GM12878 (cell line): ENCODE results near the gene TULP4. TPM values are rescaled to one million over a fixed set of nuclear protein-coding genes. Genes with fewer than 3 reads are reported as not detected.

Source experiments
- BACH1 ChIP-seq: fragments of 450-650 bp; IDR thresholded peaks from 2 replicates; pipeline ENCODE4 v1.6.1; 2017; ENCODE audit warnings: mild to moderate bottlenecking, borderline replicate concordance
- BMI1 ChIP-seq: fragments of 450-650 bp; IDR thresholded peaks from 2 replicates; pipeline ENCODE4 v1.6.1; 2016; ENCODE audit warnings: mild to moderate bottlenecking, moderate library complexity, borderline replicate concordance
- CBX3 ChIP-seq: fragments of 200-600 bp; sonication (generic); IDR thresholded peaks from 2 replicates; pipeline ENCODE4 v1.6.1; 2016; ENCODE audit warnings: low read depth, borderline replicate concordance
- DPF2 ChIP-seq: fragments of 450-650 bp; IDR thresholded peaks from 2 replicates; pipeline ENCODE4 v1.6.1; 2017; ENCODE audit warnings: mild to moderate bottlenecking
- ETV6 ChIP-seq, 2 experiments: fragments of 450-650 bp in 1 of 2; IDR thresholded peaks in 1 of 2; conservative IDR thresholded peaks in 1 of 2; 2 replicates each; pipeline ENCODE4 v1.6.1; 2014; ENCODE audit warnings: antibody characterized with exemption in 1 of 2, borderline replicate concordance in 1 of 2, low read depth in 1 of 2, mild to moderate bottlenecking in 1 of 2, moderate library complexity in 1 of 2
- HCFC1 ChIP-seq: fragments of 150-350 bp; IDR thresholded peaks from 2 replicates; pipeline ENCODE4 v1.6.1; 2014; ENCODE audit warnings: low read length
- IKZF1 ChIP-seq: fragments of 450-650 bp; conservative IDR thresholded peaks from 2 replicates; pipeline ENCODE4 v1.6.1; 2017; ENCODE audit warnings: antibody characterized with exemption, mild to moderate bottlenecking
- IKZF2 ChIP-seq, 2 experiments: fragments of 450-650 bp; IDR thresholded peaks; 2 replicates each; pipeline ENCODE4 v1.6.1; 2017; ENCODE audit warnings: mild to moderate bottlenecking in 2 of 2, moderate library complexity in 2 of 2
- IRF4 ChIP-seq: IDR thresholded peaks from 2 replicates; pipeline ENCODE4 v1.6.1; 2011; ENCODE audit warnings: low read depth, low read length
- KDM1A ChIP-seq: fragments of 200-600 bp; sonication (generic); IDR thresholded peaks from 2 replicates; pipeline ENCODE4 v1.6.1; 2016; ENCODE audit warnings: borderline replicate concordance
- MTA3 ChIP-seq: IDR thresholded peaks from 2 replicates; pipeline ENCODE4 v1.6.1; 2012; ENCODE audit warnings: low read length, inconsistent platforms, borderline replicate concordance
- NBN ChIP-seq: fragments of 450-650 bp; IDR thresholded peaks from 2 replicates; pipeline ENCODE4 v1.6.1; 2016
- PML ChIP-seq: IDR thresholded peaks from 2 replicates; pipeline ENCODE4 v1.6.1; 2012; ENCODE audit warnings: low read length, inconsistent platforms
- TBL1XR1 ChIP-seq: IDR thresholded peaks from 2 replicates; pipeline ENCODE4 v1.6.1; 2012; ENCODE audit warnings: low read depth, low read length, improper control_type of control experiment
- polyA plus RNA-seq, 11 experiments: library from polyadenylated mRNA; depleted of rRNA in 4 of 11; unstranded in 6 of 11; stranded (reverse) in 5 of 11; fragments of >200 nt; fragmentation: Nextera tagmentation in 4 of 11; fragmentation: Illumina TruSeq in 1 of 11; extraction: Ambion mirVana in 4 of 11; extraction: Trizol in 1 of 11; gene quantifications; 1 replicate in 1 of 11; 2 replicates in 10 of 11; pipeline versions ENCODE4 v1.2.1 to v1.2.3, GENCODE V29; 2011 to 2016; ENCODE audit warnings: inconsistent platforms in 2 of 11, missing spikeins in 2 of 11, low read depth in 1 of 11
- total RNA-seq, 4 experiments: library from RNA; depleted of rRNA in 3 of 4; stranded (reverse); fragments of >200 nt in 3 of 4; fragmentation: Illumina TruSeq in 1 of 4; extraction: Trizol in 1 of 4; gene quantifications; 2 replicates each; pipeline versions ENCODE4 v1.2.1 to v1.2.3, GENCODE V29; 2013 to 2021
- TF ChIP-seq, protein P1 (sequence below): IDR thresholded peaks from 2 replicates; pipeline ENCODE4 v1.6.1; 2012; ENCODE audit warnings: improper control_type of control experiment, low read depth, low read length; ENCODE audit not compliant: insufficient replicate concordance
- TF ChIP-seq, protein P2 (sequence below): fragments of 450-650 bp; IDR thresholded peaks from 2 replicates; pipeline ENCODE4 v1.6.1; 2018; ENCODE audit warnings: borderline replicate concordance, mild to moderate bottlenecking; ENCODE audit not compliant: partially characterized antibody
- TF ChIP-seq, protein P3 (sequence below): fragments of 450-650 bp; IDR thresholded peaks from 2 replicates; pipeline ENCODE4 v1.6.1; 2016; ENCODE audit warnings: mild to moderate bottlenecking, moderate library complexity, borderline replicate concordance
- TF ChIP-seq, protein P4 (sequence below): fragments of 450-650 bp; IDR thresholded peaks from 2 replicates; pipeline ENCODE4 v1.6.1; 2016; ENCODE audit warnings: mild to moderate bottlenecking

Gene TULP4
- total and polyA plus RNA-seq, 10 of the 15 experiments (the other 5 are each of a cell fraction or from before 2014, with no cell fraction given), result 0.73 to 31.8 (median 14.0) TPM

DNA sequence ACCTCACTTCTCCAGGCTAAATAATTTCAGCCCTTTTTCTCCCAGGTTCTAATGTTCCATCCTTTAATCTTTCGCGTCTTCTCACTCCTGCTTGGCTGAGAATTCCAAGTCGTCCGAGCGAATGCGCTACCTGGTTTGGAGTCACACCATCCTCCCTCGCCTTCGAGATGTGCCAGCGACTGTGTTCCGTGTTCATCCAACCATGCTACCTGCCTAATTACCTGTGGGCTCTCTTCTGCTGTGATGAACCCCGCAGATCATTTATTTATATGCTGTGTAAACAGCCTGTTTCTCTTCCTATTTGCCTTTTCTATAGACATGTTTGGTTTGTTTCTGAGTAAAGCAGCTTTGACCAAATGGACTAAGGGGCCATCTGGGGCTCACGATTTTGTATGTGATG, 164.1 kb downstream of the TULP4 start (continued):
- TF ChIP-seq, protein P1, sequence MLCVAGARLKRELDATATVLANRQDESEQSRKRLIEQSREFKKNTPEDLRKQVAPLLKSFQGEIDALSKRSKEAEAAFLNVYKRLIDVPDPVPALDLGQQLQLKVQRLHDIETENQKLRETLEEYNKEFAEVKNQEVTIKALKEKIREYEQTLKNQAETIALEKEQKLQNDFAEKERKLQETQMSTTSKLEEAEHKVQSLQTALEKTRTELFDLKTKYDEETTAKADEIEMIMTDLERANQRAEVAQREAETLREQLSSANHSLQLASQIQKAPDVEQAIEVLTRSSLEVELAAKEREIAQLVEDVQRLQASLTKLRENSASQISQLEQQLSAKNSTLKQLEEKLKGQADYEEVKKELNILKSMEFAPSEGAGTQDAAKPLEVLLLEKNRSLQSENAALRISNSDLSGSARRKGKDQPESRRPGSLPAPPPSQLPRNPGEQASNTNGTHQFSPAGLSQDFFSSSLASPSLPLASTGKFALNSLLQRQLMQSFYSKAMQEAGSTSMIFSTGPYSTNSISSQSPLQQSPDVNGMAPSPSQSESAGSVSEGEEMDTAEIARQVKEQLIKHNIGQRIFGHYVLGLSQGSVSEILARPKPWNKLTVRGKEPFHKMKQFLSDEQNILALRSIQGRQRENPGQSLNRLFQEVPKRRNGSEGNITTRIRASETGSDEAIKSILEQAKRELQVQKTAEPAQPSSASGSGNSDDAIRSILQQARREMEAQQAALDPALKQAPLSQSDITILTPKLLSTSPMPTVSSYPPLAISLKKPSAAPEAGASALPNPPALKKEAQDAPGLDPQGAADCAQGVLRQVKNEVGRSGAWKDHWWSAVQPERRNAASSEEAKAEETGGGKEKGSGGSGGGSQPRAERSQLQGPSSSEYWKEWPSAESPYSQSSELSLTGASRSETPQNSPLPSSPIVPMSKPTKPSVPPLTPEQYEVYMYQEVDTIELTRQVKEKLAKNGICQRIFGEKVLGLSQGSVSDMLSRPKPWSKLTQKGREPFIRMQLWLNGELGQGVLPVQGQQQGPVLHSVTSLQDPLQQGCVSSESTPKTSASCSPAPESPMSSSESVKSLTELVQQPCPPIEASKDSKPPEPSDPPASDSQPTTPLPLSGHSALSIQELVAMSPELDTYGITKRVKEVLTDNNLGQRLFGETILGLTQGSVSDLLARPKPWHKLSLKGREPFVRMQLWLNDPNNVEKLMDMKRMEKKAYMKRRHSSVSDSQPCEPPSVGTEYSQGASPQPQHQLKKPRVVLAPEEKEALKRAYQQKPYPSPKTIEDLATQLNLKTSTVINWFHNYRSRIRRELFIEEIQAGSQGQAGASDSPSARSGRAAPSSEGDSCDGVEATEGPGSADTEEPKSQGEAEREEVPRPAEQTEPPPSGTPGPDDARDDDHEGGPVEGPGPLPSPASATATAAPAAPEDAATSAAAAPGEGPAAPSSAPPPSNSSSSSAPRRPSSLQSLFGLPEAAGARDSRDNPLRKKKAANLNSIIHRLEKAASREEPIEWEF, result no peak
- 0 out of 2 replicates have a peak, but pooled peaks have one; percentile 15 for TF ChIP-seq BMI1
- peak; percentile 25; the same call in 1 of the 2 replicates for TF ChIP-seq TBL1XR1
- TF ChIP-seq MTA3, result no peak
- TF ChIP-seq IKZF1, result no peak; the same call in 1 of the 2 replicates
- TF ChIP-seq CBX3, result no peak
- no peak for TF ChIP-seq DPF2
- TF ChIP-seq, protein P2, sequence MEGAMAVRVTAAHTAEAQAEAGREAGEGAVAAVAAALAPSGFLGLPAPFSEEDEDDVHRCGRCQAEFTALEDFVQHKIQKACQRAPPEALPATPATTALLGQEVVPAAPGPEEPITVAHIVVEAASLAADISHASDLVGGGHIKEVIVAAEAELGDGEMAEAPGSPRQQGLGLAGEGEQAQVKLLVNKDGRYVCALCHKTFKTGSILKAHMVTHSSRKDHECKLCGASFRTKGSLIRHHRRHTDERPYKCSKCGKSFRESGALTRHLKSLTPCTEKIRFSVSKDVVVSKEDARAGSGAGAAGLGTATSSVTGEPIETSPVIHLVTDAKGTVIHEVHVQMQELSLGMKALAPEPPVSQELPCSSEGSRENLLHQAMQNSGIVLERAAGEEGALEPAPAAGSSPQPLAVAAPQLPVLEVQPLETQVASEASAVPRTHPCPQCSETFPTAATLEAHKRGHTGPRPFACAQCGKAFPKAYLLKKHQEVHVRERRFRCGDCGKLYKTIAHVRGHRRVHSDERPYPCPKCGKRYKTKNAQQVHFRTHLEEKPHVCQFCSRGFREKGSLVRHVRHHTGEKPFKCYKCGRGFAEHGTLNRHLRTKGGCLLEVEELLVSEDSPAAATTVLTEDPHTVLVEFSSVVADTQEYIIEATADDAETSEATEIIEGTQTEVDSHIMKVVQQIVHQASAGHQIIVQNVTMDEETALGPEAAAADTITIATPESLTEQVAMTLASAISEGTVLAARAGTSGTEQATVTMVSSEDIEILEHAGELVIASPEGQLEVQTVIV, result no peak
- TF ChIP-seq IRF4, result no peak
- no peak for TF ChIP-seq ETV6 (conservative IDR thresholded peaks at IDR 0.05 in 1 of 2, IDR thresholded peaks at IDR 0.05 in 1 of 2; ENCODE audit: borderline replicate concordance in 1 of 2, low read depth in 1 of 2)
- TF ChIP-seq, protein P3, sequence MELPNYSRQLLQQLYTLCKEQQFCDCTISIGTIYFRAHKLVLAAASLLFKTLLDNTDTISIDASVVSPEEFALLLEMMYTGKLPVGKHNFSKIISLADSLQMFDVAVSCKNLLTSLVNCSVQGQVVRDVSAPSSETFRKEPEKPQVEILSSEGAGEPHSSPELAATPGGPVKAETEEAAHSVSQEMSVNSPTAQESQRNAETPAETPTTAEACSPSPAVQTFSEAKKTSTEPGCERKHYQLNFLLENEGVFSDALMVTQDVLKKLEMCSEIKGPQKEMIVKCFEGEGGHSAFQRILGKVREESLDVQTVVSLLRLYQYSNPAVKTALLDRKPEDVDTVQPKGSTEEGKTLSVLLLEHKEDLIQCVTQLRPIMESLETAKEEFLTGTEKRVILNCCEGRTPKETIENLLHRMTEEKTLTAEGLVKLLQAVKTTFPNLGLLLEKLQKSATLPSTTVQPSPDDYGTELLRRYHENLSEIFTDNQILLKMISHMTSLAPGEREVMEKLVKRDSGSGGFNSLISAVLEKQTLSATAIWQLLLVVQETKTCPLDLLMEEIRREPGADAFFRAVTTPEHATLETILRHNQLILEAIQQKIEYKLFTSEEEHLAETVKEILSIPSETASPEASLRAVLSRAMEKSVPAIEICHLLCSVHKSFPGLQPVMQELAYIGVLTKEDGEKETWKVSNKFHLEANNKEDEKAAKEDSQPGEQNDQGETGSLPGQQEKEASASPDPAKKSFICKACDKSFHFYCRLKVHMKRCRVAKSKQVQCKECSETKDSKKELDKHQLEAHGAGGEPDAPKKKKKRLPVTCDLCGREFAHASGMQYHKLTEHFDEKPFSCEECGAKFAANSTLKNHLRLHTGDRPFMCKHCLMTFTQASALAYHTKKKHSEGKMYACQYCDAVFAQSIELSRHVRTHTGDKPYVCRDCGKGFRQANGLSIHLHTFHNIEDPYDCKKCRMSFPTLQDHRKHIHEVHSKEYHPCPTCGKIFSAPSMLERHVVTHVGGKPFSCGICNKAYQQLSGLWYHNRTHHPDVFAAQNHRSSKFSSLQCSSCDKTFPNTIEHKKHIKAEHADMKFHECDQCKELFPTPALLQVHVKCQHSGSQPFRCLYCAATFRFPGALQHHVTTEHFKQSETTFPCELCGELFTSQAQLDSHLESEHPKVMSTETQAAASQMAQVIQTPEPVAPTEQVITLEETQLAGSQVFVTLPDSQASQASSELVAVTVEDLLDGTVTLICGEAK, result no peak
- TF ChIP-seq IKZF2 (IDR thresholded peaks at IDR 0.05), result no peak; a peak in 2 of 4 replicates
- TF ChIP-seq PML, result no peak
- no peak for TF ChIP-seq KDM1A
- no peak for TF ChIP-seq BACH1
- no peak for TF ChIP-seq NBN
- TF ChIP-seq HCFC1, result no peak
- TF ChIP-seq, protein P4, sequence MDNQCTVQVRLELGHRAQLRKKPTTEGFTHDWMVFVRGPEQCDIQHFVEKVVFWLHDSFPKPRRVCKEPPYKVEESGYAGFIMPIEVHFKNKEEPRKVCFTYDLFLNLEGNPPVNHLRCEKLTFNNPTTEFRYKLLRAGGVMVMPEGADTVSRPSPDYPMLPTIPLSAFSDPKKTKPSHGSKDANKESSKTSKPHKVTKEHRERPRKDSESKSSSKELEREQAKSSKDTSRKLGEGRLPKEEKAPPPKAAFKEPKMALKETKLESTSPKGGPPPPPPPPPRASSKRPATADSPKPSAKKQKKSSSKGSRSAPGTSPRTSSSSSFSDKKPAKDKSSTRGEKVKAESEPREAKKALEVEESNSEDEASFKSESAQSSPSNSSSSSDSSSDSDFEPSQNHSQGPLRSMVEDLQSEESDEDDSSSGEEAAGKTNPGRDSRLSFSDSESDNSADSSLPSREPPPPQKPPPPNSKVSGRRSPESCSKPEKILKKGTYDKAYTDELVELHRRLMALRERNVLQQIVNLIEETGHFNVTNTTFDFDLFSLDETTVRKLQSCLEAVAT, result peak; percentile 32; the same call in 1 of the 2 replicates
